GM23338 (cell line): ENCODE measurements around the gene QRFP. TPM values are rescaled to one million over a fixed set of nuclear protein-coding genes. Genes with fewer than 3 reads are reported as not detected.

Experiments
- ATAC-seq: fragments of 200-7000 bp; cut with Tn5 transposase; 3 replicates; pipeline ENCODE4 v1.9.1; 2020
- DNase-seq: peaks from one replicate; pipeline ENCODE4 v3.0.0-alpha.2; 2015; ENCODE audit warnings: low spot score
- H2AFZ ChIP-seq: fragments of 200-600 bp; sonication (generic); 2 replicates; pipeline ENCODE4 v1.8.0; 2016; ENCODE audit warnings: antibody characterized with exemption, mild to moderate bottlenecking, moderate library complexity
- H3F3A ChIP-seq: fragments of 200-600 bp; sonication (generic); replicated peaks from 2 replicates; pipeline ENCODE4 v1.8.0; 2017; ENCODE audit warnings: antibody characterized with exemption, mixed run types, low read depth
- H3K27ac ChIP-seq: fragments of 200-600 bp; sonication (generic); 2 replicates; pipeline ENCODE4 v1.6.1; 2016; ENCODE audit warnings: low read depth
- H3K27me3 ChIP-seq: fragments of 200-600 bp; sonication (generic); 2 replicates; pipeline ENCODE4 v1.8.0; 2016; ENCODE audit warnings: mild to moderate bottlenecking, mixed run types, moderate library complexity; ENCODE audit not compliant: insufficient read depth
- H3K36me3 ChIP-seq: fragments of 200-600 bp; sonication (generic); 2 replicates; pipeline ENCODE4 v1.8.0; 2016; ENCODE audit warnings: mild to moderate bottlenecking; ENCODE audit not compliant: insufficient read depth
- H3K4me1 ChIP-seq: fragments of 200-600 bp; sonication (generic); 2 replicates; pipeline ENCODE4 v1.8.0; 2016; ENCODE audit warnings: mild to moderate bottlenecking, moderate library complexity; ENCODE audit not compliant: insufficient read depth
- H3K4me2 ChIP-seq: fragments of 200-600 bp; sonication (generic); 2 replicates; pipeline ENCODE4 v1.7.1; 2017; ENCODE audit warnings: mixed run types
- H3K4me3 ChIP-seq: fragments of 200-600 bp; sonication (generic); 2 replicates; pipeline ENCODE4 v1.6.1; 2016; ENCODE audit warnings: mixed run types
- H3K79me2 ChIP-seq: fragments of 200-600 bp; sonication (generic); replicated peaks from 2 replicates; pipeline ENCODE4 v1.8.0; 2017; ENCODE audit warnings: mild to moderate bottlenecking; ENCODE audit not compliant: insufficient read depth
- H3K9me2 ChIP-seq: fragments of 200-600 bp; sonication (generic); 2 replicates; pipeline ENCODE4 v1.8.0; 2017; ENCODE audit not compliant: insufficient read depth
- H4K20me1 ChIP-seq: fragments of 200-600 bp; sonication (generic); replicated peaks from 2 replicates; pipeline ENCODE4 v1.8.0; 2017; ENCODE audit warnings: mild to moderate bottlenecking; ENCODE audit not compliant: insufficient read depth
- H3K27ac Mint-ChIP-seq: 2 replicates; pipeline ENCODE4 v1.8.0; 2020; ENCODE audit warnings: inconsistent platforms, mild to moderate bottlenecking, moderate library complexity, mixed read lengths
- H3K27me3 Mint-ChIP-seq: 3 replicates; pipeline ENCODE4 v1.8.0; 2022; ENCODE audit warnings: low read depth, mild to moderate bottlenecking, moderate library complexity, mixed read lengths, inconsistent platforms; ENCODE audit not compliant: insufficient read depth, poor library complexity
- H3K36me3 Mint-ChIP-seq: 3 replicates; pipeline ENCODE4 v1.8.0; 2021; ENCODE audit warnings: low read depth, mild to moderate bottlenecking, inconsistent platforms, moderate library complexity, mixed read lengths
- H3K4me1 Mint-ChIP-seq: 3 replicates; pipeline ENCODE4 v1.8.0; 2020; ENCODE audit warnings: mild to moderate bottlenecking, inconsistent platforms, mixed read lengths
- H3K4me3 Mint-ChIP-seq: 3 replicates; pipeline ENCODE4 v1.8.0; 2021; ENCODE audit warnings: moderate library complexity, mild to moderate bottlenecking, inconsistent platforms, mixed read lengths
- H3K9me3 Mint-ChIP-seq: 3 replicates; pipeline ENCODE4 v1.8.0; 2020; ENCODE audit warnings: moderate library complexity, mild to moderate bottlenecking, inconsistent platforms, mixed read lengths
- CREB1 ChIP-seq: fragments of 250-450 bp; sonication (Bioruptor Pico); IDR thresholded peaks from 2 replicates; pipeline ENCODE4 v1.5.0; 2020; ENCODE audit warnings: low read depth, mild to moderate bottlenecking, moderate library complexity
- EZH2 ChIP-seq: fragments of 200-600 bp; sonication (generic); IDR thresholded peaks from one replicate; pipeline ENCODE4 v1.8.0; 2017; ENCODE audit warnings: antibody characterized with exemption, mild to moderate bottlenecking, low read depth; ENCODE audit not compliant: unreplicated experiment
- EZH2phosphoT487 ChIP-seq: fragments of 200-600 bp; sonication (generic); IDR thresholded peaks from one replicate; pipeline ENCODE4 v1.8.1; 2018; ENCODE audit warnings: antibody characterized with exemption; ENCODE audit not compliant: unreplicated experiment
- NANOG ChIP-seq: IDR thresholded peaks from 2 replicates; pipeline ENCODE4 v1.6.1; 2016; ENCODE audit warnings: antibody characterized with exemption, borderline replicate concordance
- POLR2AphosphoS5 ChIP-seq: IDR thresholded peaks from 2 replicates; pipeline ENCODE4 v1.6.1; 2016; ENCODE audit warnings: antibody characterized with exemption, low read depth
- ZNF114 ChIP-seq: fragments of 250-450 bp; sonication (Bioruptor Pico); IDR thresholded peaks from 2 replicates; pipeline ENCODE4 v1.5.0; 2020; ENCODE audit warnings: mild to moderate bottlenecking, moderate library complexity
- ZNF331 ChIP-seq: fragments of 250-450 bp; sonication (Bioruptor Pico); IDR thresholded peaks from 2 replicates; pipeline ENCODE4 v1.5.0; 2020; ENCODE audit warnings: low read depth, mild to moderate bottlenecking, moderate library complexity
- polyA plus RNA-seq: library from polyadenylated mRNA; unstranded; fragments of >200 nt; fragmentation: Nextera tagmentation; extraction: Ambion mirVana; gene quantifications from 2 replicates; pipeline ENCODE4 v1.2.1, GENCODE V29; 2016
- total RNA-seq: library from RNA; depleted of rRNA; stranded (reverse); fragments of >200 nt; shearing (Covaris generic); gene quantifications from 2 replicates; pipeline ENCODE4 v1.2.3, GENCODE V29; 2014
- TF ChIP-seq, protein P1 (sequence below): fragments of 250-450 bp; sonication (Bioruptor Pico); IDR thresholded peaks from 2 replicates; pipeline ENCODE4 v1.5.0; 2020; ENCODE audit warnings: mild to moderate bottlenecking, moderate library complexity

The QRFP gene
- total and polyA plus RNA-seq, 2 experiments from 2014 or later = not detected

DNA sequence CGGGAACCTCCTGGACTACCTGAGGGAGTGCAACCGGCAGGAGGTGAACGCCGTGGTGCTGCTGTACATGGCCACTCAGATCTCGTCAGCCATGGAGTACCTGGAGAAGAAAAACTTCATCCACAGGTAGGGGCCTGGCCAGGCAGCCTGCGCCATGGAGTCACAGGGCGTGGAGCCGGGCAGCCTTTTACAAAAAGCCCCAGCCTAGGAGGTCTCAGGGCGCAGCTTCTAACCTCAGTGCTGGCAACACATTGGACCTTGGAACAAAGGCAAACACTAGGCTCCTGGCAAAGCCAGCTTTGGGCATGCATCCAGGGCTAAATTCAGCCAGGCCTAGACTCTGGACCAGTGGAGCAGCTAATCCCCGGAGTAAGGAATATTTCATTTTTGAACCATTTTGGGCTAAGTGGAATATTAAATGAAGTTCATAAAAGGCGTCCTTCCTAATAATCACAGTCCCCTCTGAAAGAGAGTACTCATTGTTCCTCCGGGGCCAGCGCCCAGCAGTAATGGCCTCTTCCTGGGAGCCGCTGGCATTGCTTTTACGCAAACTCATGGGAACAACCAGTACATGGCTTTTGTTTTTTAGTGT lies 23.6 kb downstream of the QRFP start:
- Histone ChIP-seq H2AFZ (no peak overlapping the region), H3F3A (peaks cover 5% of the 10 kb centered on the region; the same call in 1 of the 2 replicates), H3K4me1 (no peaks in the 10 kb centered on the region), H4K20me1 (peaks cover 11% of the 10 kb centered on the region), H3K27ac (no peak overlapping the region), H3K4me3 (no peak overlapping the region), H3K27me3 (no peaks in the 10 kb centered on the region), H3K36me3 (peaks cover 33% of the 10 kb centered on the region), H3K4me2 (no peak overlapping the region), H3K9me2 (no peaks in the 10 kb centered on the region), H3K79me2 (peaks cover 35% of the 10 kb centered on the region)
- H3K27me3 Mint-ChIP-seq = peaks cover 5% of the 10 kb centered on the region
- peaks cover 71% of the 10 kb centered on the region for H3K36me3 Mint-ChIP-seq
- 0 out of 2 replicates have a peak overlapping the region, but pooled peaks have one; percentile 30 for H3K27ac Mint-ChIP-seq
- DNase-seq (no peak), ATAC-seq (no peak)
- H3K4me3 Mint-ChIP-seq = no peak overlapping the region
- no peaks in the 10 kb centered on the region for H3K9me3 Mint-ChIP-seq
- no peaks in the 10 kb centered on the region for H3K4me1 Mint-ChIP-seq
- TF ChIP-seq EZH2phosphoT487 (no peak), EZH2 (no peak), NANOG (no peak), ZNF331 (no peak), CREB1 (no peak)

DNA sequence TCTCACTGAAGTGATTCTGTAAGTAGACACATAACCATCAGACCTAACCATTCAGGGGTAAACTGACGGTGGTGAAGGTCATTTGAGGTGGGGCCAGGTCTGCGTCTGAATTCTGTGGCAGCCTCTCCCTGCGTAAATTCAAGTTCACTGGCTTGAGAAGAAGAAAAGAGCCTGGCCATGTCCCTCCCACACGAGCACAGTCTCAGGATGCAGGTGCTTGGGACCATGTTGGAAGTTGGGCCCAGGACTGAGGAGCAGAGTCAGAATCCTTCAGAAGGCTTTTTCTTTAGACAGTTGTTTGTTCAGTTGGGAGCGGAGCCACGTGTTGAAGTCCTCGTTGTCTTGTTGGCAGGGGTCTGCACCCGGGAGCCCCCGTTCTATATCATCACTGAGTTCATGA lies 24.1 kb downstream of the QRFP start:
- Mint-ChIP-seq H3K4me1 (no peaks in the 10 kb centered on the region), H3K27ac (no peak overlapping the region), H3K27me3 (peaks cover 3% of the 10 kb centered on the region), H3K4me3 (no peak overlapping the region), H3K9me3 (no peaks in the 10 kb centered on the region), H3K36me3 (peaks cover 68% of the 10 kb centered on the region)
- Histone ChIP-seq H4K20me1 (peaks cover 11% of the 10 kb centered on the region), H3K36me3 (peaks cover 34% of the 10 kb centered on the region), H3K4me3 (no peak overlapping the region), H3F3A (peaks cover 5% of the 10 kb centered on the region; the same call in 1 of the 2 replicates), H2AFZ (no peak overlapping the region), H3K9me2 (no peaks in the 10 kb centered on the region), H3K4me1 (no peaks in the 10 kb centered on the region), H3K27ac (no peak overlapping the region), H3K79me2 (peaks cover 40% of the 10 kb centered on the region), H3K27me3 (no peaks in the 10 kb centered on the region), H3K4me2 (no peak overlapping the region)
- TF ChIP-seq, protein P1, sequence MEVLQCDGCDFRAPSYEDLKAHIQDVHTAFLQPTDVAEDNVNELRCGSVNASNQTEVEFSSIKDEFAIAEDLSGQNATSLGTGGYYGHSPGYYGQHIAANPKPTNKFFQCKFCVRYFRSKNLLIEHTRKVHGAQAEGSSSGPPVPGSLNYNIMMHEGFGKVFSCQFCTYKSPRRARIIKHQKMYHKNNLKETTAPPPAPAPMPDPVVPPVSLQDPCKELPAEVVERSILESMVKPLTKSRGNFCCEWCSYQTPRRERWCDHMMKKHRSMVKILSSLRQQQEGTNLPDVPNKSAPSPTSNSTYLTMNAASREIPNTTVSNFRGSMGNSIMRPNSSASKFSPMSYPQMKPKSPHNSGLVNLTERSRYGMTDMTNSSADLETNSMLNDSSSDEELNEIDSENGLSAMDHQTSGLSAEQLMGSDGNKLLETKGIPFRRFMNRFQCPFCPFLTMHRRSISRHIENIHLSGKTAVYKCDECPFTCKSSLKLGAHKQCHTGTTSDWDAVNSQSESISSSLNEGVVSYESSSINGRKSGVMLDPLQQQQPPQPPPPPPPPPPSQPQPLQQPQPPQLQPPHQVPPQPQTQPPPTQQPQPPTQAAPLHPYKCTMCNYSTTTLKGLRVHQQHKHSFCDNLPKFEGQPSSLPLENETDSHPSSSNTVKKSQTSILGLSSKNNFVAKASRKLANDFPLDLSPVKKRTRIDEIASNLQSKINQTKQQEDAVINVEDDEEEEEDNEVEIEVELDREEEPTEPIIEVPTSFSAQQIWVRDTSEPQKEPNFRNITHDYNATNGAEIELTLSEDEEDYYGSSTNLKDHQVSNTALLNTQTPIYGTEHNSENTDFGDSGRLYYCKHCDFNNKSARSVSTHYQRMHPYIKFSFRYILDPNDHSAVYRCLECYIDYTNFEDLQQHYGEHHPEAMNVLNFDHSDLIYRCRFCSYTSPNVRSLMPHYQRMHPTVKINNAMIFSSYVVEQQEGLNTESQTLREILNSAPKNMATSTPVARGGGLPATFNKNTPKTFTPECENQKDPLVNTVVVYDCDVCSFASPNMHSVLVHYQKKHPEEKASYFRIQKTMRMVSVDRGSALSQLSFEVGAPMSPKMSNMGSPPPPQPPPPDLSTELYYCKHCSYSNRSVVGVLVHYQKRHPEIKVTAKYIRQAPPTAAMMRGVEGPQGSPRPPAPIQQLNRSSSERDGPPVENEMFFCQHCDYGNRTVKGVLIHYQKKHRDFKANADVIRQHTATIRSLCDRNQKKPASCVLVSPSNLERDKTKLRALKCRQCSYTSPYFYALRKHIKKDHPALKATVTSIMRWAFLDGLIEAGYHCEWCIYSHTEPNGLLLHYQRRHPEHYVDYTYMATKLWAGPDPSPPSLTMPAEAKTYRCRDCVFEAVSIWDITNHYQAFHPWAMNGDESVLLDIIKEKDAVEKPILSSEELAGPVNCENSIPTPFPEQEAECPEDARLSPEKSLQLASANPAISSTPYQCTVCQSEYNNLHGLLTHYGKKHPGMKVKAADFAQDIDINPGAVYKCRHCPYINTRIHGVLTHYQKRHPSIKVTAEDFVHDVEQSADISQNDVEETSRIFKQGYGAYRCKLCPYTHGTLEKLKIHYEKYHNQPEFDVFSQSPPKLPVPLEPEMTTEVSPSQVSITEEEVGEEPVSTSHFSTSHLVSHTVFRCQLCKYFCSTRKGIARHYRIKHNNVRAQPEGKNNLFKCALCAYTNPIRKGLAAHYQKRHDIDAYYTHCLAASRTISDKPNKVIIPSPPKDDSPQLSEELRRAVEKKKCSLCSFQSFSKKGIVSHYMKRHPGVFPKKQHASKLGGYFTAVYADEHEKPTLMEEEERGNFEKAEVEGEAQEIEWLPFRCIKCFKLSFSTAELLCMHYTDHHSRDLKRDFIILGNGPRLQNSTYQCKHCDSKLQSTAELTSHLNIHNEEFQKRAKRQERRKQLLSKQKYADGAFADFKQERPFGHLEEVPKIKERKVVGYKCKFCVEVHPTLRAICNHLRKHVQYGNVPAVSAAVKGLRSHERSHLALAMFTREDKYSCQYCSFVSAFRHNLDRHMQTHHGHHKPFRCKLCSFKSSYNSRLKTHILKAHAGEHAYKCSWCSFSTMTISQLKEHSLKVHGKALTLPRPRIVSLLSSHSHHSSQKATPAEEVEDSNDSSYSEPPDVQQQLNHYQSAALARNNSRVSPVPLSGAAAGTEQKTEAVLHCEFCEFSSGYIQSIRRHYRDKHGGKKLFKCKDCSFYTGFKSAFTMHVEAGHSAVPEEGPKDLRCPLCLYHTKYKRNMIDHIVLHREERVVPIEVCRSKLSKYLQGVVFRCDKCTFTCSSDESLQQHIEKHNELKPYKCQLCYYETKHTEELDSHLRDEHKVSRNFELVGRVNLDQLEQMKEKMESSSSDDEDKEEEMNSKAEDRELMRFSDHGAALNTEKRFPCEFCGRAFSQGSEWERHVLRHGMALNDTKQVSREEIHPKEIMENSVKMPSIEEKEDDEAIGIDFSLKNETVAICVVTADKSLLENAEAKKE (CRISPR knock-in tag) = no peak
- TF ChIP-seq ZNF114 (CRISPR knock-in tag) (no peak), POLR2AphosphoS5 (no peak), ZNF331 (no peak), NANOG (no peak), EZH2 (no peak)
- no peak for ATAC-seq
- no peak for DNase-seq
